Measurements from ENCODE around the gene SHANK2. TPM values are rescaled to one million over a fixed set of nuclear protein-coding genes. Genes with fewer than 3 reads are reported as not detected.

Gene SHANK2
- total RNA-seq, 1 donor from 2014 or later = 11.0 TPM

DNA sequence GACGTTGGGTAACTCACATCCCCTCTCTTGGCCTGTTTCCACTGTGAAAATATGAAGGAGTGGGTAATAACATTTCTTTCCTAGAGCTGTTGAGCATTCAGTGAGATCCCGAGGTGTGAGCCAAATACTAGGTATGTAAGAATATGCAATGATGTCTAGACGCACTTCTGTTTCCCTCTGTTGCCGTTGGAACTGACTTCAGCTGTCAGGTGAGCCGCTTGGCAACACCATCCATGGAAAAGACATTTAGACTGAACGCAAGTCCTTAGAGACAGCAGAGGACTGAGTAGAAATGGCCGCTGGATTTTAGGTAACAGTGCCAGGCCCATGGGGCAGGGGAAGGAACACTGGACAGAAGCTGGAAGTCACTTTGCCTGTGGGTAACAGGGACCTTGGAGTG, 29.5 kb upstream of the SHANK2 start:
- peak; percentile 22 to 49 for DNase-seq (ENCODE audit: extremely low spot score in 2 of 2)
- TF ChIP-seq, protein P1, sequence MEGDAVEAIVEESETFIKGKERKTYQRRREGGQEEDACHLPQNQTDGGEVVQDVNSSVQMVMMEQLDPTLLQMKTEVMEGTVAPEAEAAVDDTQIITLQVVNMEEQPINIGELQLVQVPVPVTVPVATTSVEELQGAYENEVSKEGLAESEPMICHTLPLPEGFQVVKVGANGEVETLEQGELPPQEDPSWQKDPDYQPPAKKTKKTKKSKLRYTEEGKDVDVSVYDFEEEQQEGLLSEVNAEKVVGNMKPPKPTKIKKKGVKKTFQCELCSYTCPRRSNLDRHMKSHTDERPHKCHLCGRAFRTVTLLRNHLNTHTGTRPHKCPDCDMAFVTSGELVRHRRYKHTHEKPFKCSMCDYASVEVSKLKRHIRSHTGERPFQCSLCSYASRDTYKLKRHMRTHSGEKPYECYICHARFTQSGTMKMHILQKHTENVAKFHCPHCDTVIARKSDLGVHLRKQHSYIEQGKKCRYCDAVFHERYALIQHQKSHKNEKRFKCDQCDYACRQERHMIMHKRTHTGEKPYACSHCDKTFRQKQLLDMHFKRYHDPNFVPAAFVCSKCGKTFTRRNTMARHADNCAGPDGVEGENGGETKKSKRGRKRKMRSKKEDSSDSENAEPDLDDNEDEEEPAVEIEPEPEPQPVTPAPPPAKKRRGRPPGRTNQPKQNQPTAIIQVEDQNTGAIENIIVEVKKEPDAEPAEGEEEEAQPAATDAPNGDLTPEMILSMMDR (IDR thresholded peaks at IDR 0.05) = no peak
- TF ChIP-seq POLR2AphosphoS5 (IDR thresholded peaks at IDR 0.05; ENCODE audit: insufficient read depth in 1 of 2, low read depth in 1 of 2) (no peak), POLR2A (IDR thresholded peaks at IDR 0.05) (no peak)
- Histone ChIP-seq H3K9me3 (no peaks in the 10 kb centered on the region), H3K4me3 (no peak overlapping the region), H3K27me3 (no peaks in the 10 kb centered on the region), H3K27ac (no peak overlapping the region), H3K4me1 (peaks cover 6% of the 10 kb centered on the region), H3K36me3 (no peaks in the 10 kb centered on the region)
- intact Hi-C loops (cut with DNase I) = no loop called here

DNA sequence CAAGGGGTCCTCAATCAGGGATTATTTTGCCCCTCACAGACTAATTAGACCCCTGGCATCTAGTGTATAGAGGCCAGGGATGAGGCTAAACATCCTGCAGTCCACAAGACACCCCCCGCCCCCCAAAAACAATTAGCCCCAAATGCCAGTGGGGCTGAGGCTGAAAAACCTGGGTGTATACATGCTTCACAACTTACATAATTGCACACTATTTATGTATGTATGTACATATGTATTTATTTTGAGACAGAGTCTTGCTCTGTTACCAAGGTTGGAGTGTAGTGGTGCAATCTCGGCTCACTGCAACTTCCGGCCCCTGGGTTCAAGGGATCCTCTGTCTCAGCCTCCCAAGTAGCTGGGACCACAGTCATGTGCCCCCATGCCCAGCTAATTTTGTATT, 28.8 kb upstream of the SHANK2 start:
- Histone ChIP-seq H3K4me1 (no peaks in the 10 kb centered on the region), H3K36me3 (no peaks in the 10 kb centered on the region), H3K9me3 (no peaks in the 10 kb centered on the region), H3K4me3 (no peak overlapping the region), H3K27ac (no peak overlapping the region), H3K27me3 (no peaks in the 10 kb centered on the region)
- intact Hi-C loops (cut with DNase I) = no loop called here
- peak; percentile 32 to 79 for DNase-seq (ENCODE audit: extremely low spot score in 2 of 2)
- TF ChIP-seq, protein P1 (IDR thresholded peaks at IDR 0.05) = no peak
- TF ChIP-seq POLR2AphosphoS5 (IDR thresholded peaks at IDR 0.05; ENCODE audit: insufficient read depth in 1 of 2, low read depth in 1 of 2) = no peak
- no peak for TF ChIP-seq POLR2A (IDR thresholded peaks at IDR 0.05)

DNA sequence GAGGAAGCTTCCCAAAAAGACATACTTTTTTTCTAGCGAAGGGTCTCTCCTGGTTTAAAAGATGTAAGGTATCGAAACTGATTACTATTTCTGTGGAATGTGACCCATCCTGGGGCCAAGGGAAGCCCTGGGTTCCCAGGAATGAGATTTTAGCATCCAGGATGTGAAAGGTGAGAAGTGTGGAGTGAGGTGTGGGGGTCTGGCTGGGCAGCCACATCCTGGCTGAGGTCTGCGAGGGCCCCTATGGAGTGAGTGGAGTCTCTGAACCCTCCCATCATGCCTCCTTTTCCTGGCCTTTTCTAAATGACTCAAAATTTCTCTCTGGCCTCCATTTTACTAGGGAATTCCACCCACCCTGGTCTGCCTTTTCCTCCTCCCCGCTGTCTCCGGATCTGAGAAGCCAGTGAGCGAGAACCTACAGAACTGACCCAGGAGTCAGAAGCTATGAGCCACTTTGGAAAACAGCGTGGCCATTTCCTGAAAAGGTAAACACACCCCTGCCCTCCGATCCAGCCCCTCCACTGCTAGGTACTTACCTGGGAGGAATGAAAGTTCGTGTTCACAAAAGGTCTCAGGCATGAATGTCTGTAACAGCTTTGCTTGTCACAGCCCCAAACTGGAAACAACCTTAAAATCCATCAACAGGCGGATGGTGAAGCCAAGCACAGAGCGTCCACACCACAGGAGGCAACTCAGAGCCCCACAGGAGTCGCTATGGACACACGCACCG, 27.7 kb upstream of the SHANK2 start:
- Histone ChIP-seq H3K9me3 (no peaks in the 10 kb centered on the region), H3K27ac (no peak overlapping the region), H3K36me3 (no peaks in the 10 kb centered on the region), H3K27me3 (no peaks in the 10 kb centered on the region), H3K4me3 (no peak overlapping the region), H3K4me1 (no peaks in the 10 kb centered on the region)
- no peak for TF ChIP-seq POLR2AphosphoS5 (IDR thresholded peaks at IDR 0.05; ENCODE audit: insufficient read depth in 1 of 2, low read depth in 1 of 2)
- no peak for TF ChIP-seq POLR2A (IDR thresholded peaks at IDR 0.05)
- TF ChIP-seq, protein P1 (IDR thresholded peaks at IDR 0.05) = no peak
- intact Hi-C loops (cut with DNase I) = no loop called here
- DNase-seq (ENCODE audit: extremely low spot score in 2 of 2) = peak; percentile 74 to 76

DNA sequence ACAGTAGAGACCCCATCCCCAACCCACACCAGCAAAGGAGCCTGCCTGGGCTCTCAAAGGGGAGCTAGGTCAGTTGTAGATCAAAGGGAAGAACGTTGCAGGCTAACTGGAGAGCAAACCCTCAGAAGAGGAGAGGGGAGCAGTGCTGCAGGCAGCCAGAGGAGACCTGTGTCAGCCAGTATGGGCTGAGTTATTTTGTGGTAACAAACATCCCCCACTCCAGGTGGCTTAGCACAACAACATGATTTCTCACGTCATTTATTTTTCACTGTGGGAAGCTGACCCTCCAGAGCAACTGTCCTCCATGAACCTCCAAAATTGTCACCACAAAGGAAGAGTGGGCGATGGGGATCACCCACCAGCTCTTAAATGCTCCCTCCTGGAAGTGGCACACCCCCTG, 19.8 kb upstream of the SHANK2 start:
- peak; percentile 60 to 67 for DNase-seq (ENCODE audit: extremely low spot score in 2 of 2)
- Histone ChIP-seq H3K9me3 (no peaks in the 10 kb centered on the region), H3K4me3 (no peak overlapping the region), H3K27ac (no peak overlapping the region), H3K27me3 (no peaks in the 10 kb centered on the region), H3K36me3 (no peaks in the 10 kb centered on the region), H3K4me1 (no peaks in the 10 kb centered on the region)
- intact Hi-C loops (cut with DNase I) = no loop called here
- TF ChIP-seq, protein P1 (IDR thresholded peaks at IDR 0.05) = no peak
- no peak for TF ChIP-seq POLR2A (IDR thresholded peaks at IDR 0.05)
- no peak for TF ChIP-seq POLR2AphosphoS5 (IDR thresholded peaks at IDR 0.05; ENCODE audit: insufficient read depth in 1 of 2, low read depth in 1 of 2)
